K562 (cell line): ENCODE results near the gene MYCL. TPM values are rescaled to one million over a fixed set of nuclear protein-coding genes. Genes with fewer than 3 reads are reported as not detected.

Experiments
- ATAC-seq: fragments of 200-7000 bp; cut with Tn5 transposase; 3 replicates; pipeline ENCODE4 v1.9.1; 2020; ENCODE audit warnings: moderate library complexity
- BruUV-seq: library from RNA; stranded (reverse); fragments of 400-500 nt; replicated peaks from 2 replicates; lab custom pipeline; 2021; lab: Mats Ljungman, UMichigan
- CTCF ChIA-PET: fragments of 300-600 bp; formaldehyde crosslinking; extraction: SDS; loops from one replicate; lab custom pipeline; 2021; ENCODE audit warnings: low intra/inter-chr PET ratio; lab: Yijun Ruan, JAX
- POLR2A ChIA-PET: fragments of 300-600, 350-650 bp; sonication (Branson Sonifier 250); formaldehyde crosslinking; extraction: SDS; loops from one replicate; lab custom pipeline; 2021; ENCODE audit warnings: antibody characterized with exemption, inconsistent platforms; lab: Yijun Ruan, JAX
- DNase-seq, 4 experiments: peaks; one replicate each; pipeline versions ENCODE4 v3.0.0 to v3.0.0-alpha.2; 2011 to 2018; ENCODE audit warnings: low spot score in 3 of 4, mixed read lengths in 3 of 4; ENCODE audit errors: extremely low read depth in 1 of 4
- FAIRE-seq: peaks from 2 replicates; lab custom pipeline; 2011; peaks lifted over from hg19 to GRCh38; lab: Jason Lieb, UNC
- H2AFZ ChIP-seq: 2 replicates; pipeline ENCODE4 v1.6.0; 2011; ENCODE audit warnings: low read depth, low read length, control low read depth, inconsistent platforms
- H3K27ac ChIP-seq: fragments of 200-600 bp; 3 replicates; pipeline ENCODE4 v1.8.0; 2011; ENCODE audit warnings: low read depth, mild to moderate bottlenecking, control low read depth, inconsistent platforms, low read length, moderate library complexity, mixed read lengths; ENCODE audit errors: extremely low read depth
- H3K27me3 ChIP-seq, 2 experiments: fragments of 300-600 bp in 1 of 2; 2 replicates in 1 of 2; 3 replicates in 1 of 2; pipeline versions ENCODE4 v1.6.0 to v1.8.0; 2011; ENCODE audit warnings: inconsistent platforms in 2 of 2, low read length in 2 of 2, mild to moderate bottlenecking in 1 of 2, mixed read lengths in 1 of 2, moderate library complexity in 1 of 2; ENCODE audit not compliant: control insufficient read depth in 2 of 2, insufficient read depth in 2 of 2
- H3K36me3 ChIP-seq: fragments of 300-600 bp; 3 replicates; pipeline ENCODE4 v1.8.0; 2011; ENCODE audit warnings: mild to moderate bottlenecking, low read length, inconsistent platforms; ENCODE audit not compliant: control insufficient read depth, insufficient read depth
- H3K4me1 ChIP-seq, 2 experiments: fragments of 200-600 bp in 1 of 2; replicated peaks in 1 of 2; 2 replicates in 1 of 2; 3 replicates in 1 of 2; pipeline versions ENCODE4 v1.5.1 to v1.8.0; 2011; ENCODE audit warnings: inconsistent platforms in 2 of 2, low read length in 2 of 2, mild to moderate bottlenecking in 1 of 2, mixed read lengths in 1 of 2, moderate library complexity in 1 of 2; ENCODE audit not compliant: control insufficient read depth in 2 of 2, insufficient read depth in 2 of 2
- H3K4me2 ChIP-seq: 2 replicates; pipeline ENCODE4 v1.6.1; 2011; ENCODE audit warnings: low read length, control low read depth, inconsistent platforms, mixed read lengths; ENCODE audit not compliant: insufficient read depth
- H3K4me3 ChIP-seq: fragments of 200-600 bp; sonication (generic), shearing (Covaris generic); 2 replicates; pipeline ENCODE4 v1.5.1; 2016; ENCODE audit warnings: control low read depth, inconsistent platforms
- H3K79me2 ChIP-seq: fragments of 200-600 bp; 3 replicates; pipeline ENCODE4 v1.8.0; 2011; ENCODE audit warnings: low read length, inconsistent platforms; ENCODE audit not compliant: control insufficient read depth, insufficient read depth
- H3K9ac ChIP-seq, 2 experiments: 2 replicates each; pipeline versions ENCODE4 v1.6.0 to v1.6.1; 2011; ENCODE audit warnings: low read depth in 2 of 2, low read length in 2 of 2, control low read depth in 1 of 2, inconsistent platforms in 1 of 2, mild to moderate bottlenecking in 1 of 2, mixed read lengths in 1 of 2; ENCODE audit not compliant: insufficient read depth in 1 of 2
- H3K9me1 ChIP-seq: one replicate; pipeline ENCODE4 v1.6.0; 2011; ENCODE audit warnings: inconsistent platforms, mild to moderate bottlenecking, low read length, moderate library complexity; ENCODE audit not compliant: control insufficient read depth, insufficient read depth
- H3K9me3 ChIP-seq: replicated peaks from 2 replicates; pipeline ENCODE4 v1.5.1; 2011; ENCODE audit warnings: low read depth, low read length, inconsistent platforms; ENCODE audit not compliant: control insufficient read depth, insufficient read depth
- H4K20me1 ChIP-seq: replicated peaks from 2 replicates; pipeline ENCODE4 v1.6.1; 2011; ENCODE audit warnings: low read length, inconsistent platforms, mixed read lengths; ENCODE audit not compliant: control insufficient read depth, insufficient read depth
- EP400 ChIP-seq: fragments of 450-650 bp; IDR thresholded peaks from 2 replicates; pipeline ENCODE4 v1.6.1; 2017; ENCODE audit warnings: antibody characterized with exemption, mild to moderate bottlenecking, moderate library complexity
- ETV1 ChIP-seq: fragments of 450-650 bp; conservative IDR thresholded peaks from 2 replicates; pipeline ENCODE4 v1.6.1; 2016; ENCODE audit warnings: missing genetic modification characterization, control low read depth, low read depth, missing compliant biosample characterization
- ETV6 ChIP-seq, 3 experiments: fragments of 150-350 bp in 1 of 3; sonication (generic) in 1 of 3; formaldehyde crosslinking in 1 of 3; IDR thresholded peaks; 2 replicates each; pipeline versions ENCODE4 v1.6.1 to v1.8.0; 2014 to 2022; ENCODE audit warnings: borderline replicate concordance in 2 of 3, low read depth in 2 of 3, antibody characterized with exemption in 1 of 3, low read length in 1 of 3, mild to moderate bottlenecking in 1 of 3, missing genetic modification reagents in 1 of 3
- NR4A1 ChIP-seq, 2 experiments: fragments of 250-450 bp in 1 of 2; fragments of 450-650 bp in 1 of 2; sonication (Bioruptor Pico) in 1 of 2; IDR thresholded peaks; 2 replicates each; pipeline versions ENCODE4 v1.4.0 to v1.6.1; 2016 to 2020; ENCODE audit warnings: mild to moderate bottlenecking in 2 of 2, missing compliant biosample characterization in 1 of 2, missing genetic modification characterization in 1 of 2, moderate library complexity in 1 of 2
- SIN3B ChIP-seq: fragments of 450-650 bp; IDR thresholded peaks from 2 replicates; pipeline ENCODE4 v1.6.1; 2017; ENCODE audit warnings: low read depth, mild to moderate bottlenecking, moderate library complexity
- SMAD3 ChIP-seq: fragments of 450-650 bp; formaldehyde crosslinking; conservative IDR thresholded peaks from 2 replicates; pipeline ENCODE4 v1.4.0; 2020; ENCODE audit warnings: mild to moderate bottlenecking
- TSC22D4 ChIP-seq: fragments of 450-650 bp; IDR thresholded peaks from 2 replicates; pipeline ENCODE4 v1.6.1; 2016; ENCODE audit warnings: missing genetic modification characterization, missing biosample characterization, control low read depth
- ZKSCAN1 ChIP-seq: fragments of 150-350 bp; IDR thresholded peaks from 2 replicates; pipeline ENCODE4 v1.6.1; 2016; ENCODE audit warnings: low read depth, low read length
- ZNF232 ChIP-seq: sonication (generic); formaldehyde crosslinking; IDR thresholded peaks from 2 replicates; pipeline ENCODE4 v1.8.0; 2022; ENCODE audit warnings: mild to moderate bottlenecking, missing genetic modification reagents
- ZNF583 ChIP-seq: fragments of 250-450 bp; sonication (Bioruptor Pico); IDR thresholded peaks from 2 replicates; pipeline ENCODE4 v1.4.0; 2020
- ZNF639 ChIP-seq, 2 experiments: fragments of 200-800 bp in 1 of 2; sonication (Bioruptor generic) in 1 of 2; sonication (generic) in 1 of 2; formaldehyde crosslinking in 1 of 2; IDR thresholded peaks in 1 of 2; conservative IDR thresholded peaks in 1 of 2; 2 replicates each; pipeline versions ENCODE4 v1.5.0 to v1.6.1; 2016 to 2020; ENCODE audit warnings: missing compliant biosample characterization in 1 of 2, missing genetic modification characterization in 1 of 2, missing genetic modification reagents in 1 of 2
- WGBS: fragments of 100-300 bp; shearing (Covaris generic); methylation state at CpG from one replicate; pipeline ENCODE4 v1.1.6; 2016; ENCODE audit warnings: low coverage, mixed read lengths; ENCODE audit not compliant: insufficient coverage; ENCODE audit errors: missing lambda C conversion rate; 5-methylcytosine and 5-hydroxymethylcytosine counted together
- in situ Hi-C: fragments of 300-500 bp; cut with MboI; formaldehyde crosslinking; loops from 4 replicates; pipeline ENCODE4 v1.15.0; 2018; ENCODE audit warnings: inconsistent platforms, mixed read lengths
- intact Hi-C: fragments of 100-400 bp; cut with micrococcal nuclease; formaldehyde crosslinking; loops from 2 replicates; pipeline ENCODE4 v1.14.2; 2022
- polyA plus RNA-seq, 8 experiments: library from polyadenylated mRNA; depleted of rRNA in 4 of 8; stranded (reverse) in 5 of 8; unstranded in 3 of 8; fragments of >200 nt; fragmentation: Nextera tagmentation in 2 of 8; fragmentation: Illumina TruSeq in 1 of 8; extraction: Ambion mirVana in 2 of 8; extraction: Trizol in 1 of 8; gene quantifications; 2 replicates each; pipeline versions ENCODE4 v1.2.1 to v1.2.3, GENCODE V29; 2011 to 2014; ENCODE audit warnings: inconsistent platforms in 1 of 8, missing spikeins in 1 of 8
- total RNA-seq, 7 experiments: library from RNA; depleted of rRNA in 6 of 7; stranded (reverse); fragments of >200 nt in 6 of 7; fragmentation: Illumina TruSeq in 2 of 7; extraction: Trizol in 2 of 7; gene quantifications; 2 replicates each; pipeline versions ENCODE4 v1.2.1 to v1.2.3, GENCODE V29; 2011 to 2021; ENCODE audit warnings: low replicate concordance in 1 of 7
- TF ChIP-seq, protein P1 (sequence below): IDR thresholded peaks from 2 replicates; pipeline ENCODE4 v1.6.1; 2016; ENCODE audit warnings: missing genetic modification characterization, missing compliant biosample characterization

The MYCL gene
- total and polyA plus RNA-seq, 9 of the 15 experiments (the other 6 are each of a cell fraction or from before 2014, with no cell fraction given), result 3.5 to 22.0 (median 12.8) TPM

GRCh38 chr1:39872698-39873097 is 29.0 kb downstream of the MYCL start:
- no peak for FAIRE-seq
- BruUV-seq, result no TSS peak
- peaks cover 65% of the 10 kb centered on the region; the same call in 2 of the 3 replicates for H3K36me3 ChIP-seq
- H3K27ac ChIP-seq, result no peak overlapping the region
- WGBS, result 94% methylated on average over 1 of the region's 1 CpG
- peaks cover 88% of the 10 kb centered on the region for H3K79me2 ChIP-seq
- TF ChIP-seq, protein P1, sequence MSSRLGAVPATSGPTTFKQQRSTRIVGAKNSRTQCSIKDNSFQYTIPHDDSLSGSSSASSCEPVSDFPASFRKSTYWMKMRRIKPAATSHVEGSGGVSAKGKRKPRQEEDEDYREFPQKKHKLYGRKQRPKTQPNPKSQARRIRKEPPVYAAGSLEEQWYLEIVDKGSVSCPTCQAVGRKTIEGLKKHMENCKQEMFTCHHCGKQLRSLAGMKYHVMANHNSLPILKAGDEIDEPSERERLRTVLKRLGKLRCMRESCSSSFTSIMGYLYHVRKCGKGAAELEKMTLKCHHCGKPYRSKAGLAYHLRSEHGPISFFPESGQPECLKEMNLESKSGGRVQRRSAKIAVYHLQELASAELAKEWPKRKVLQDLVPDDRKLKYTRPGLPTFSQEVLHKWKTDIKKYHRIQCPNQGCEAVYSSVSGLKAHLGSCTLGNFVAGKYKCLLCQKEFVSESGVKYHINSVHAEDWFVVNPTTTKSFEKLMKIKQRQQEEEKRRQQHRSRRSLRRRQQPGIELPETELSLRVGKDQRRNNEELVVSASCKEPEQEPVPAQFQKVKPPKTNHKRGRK (tag), result peak; percentile 77; the same call in 1 of the 2 replicates
- TF ChIP-seq SMAD3, result no peak
- no peak for TF ChIP-seq ETV1 (tag)
- TF ChIP-seq, all 486 proteins: peak for 1
- Histone ChIP-seq H3K27me3 (no peaks in the 10 kb centered on the region), H3K9me3 (no peaks in the 10 kb centered on the region), H4K20me1 (peaks cover under 1% of the 10 kb centered on the region; the same call in 1 of the 2 replicates), H3K9ac (no peak overlapping the region), H3K9me1 (no peaks in the 10 kb centered on the region), H2AFZ (no peak overlapping the region), H3K4me2 (no peak overlapping the region), H3K4me3 (no peak overlapping the region), H3K4me1 (peaks cover 0 to 3% of the 10 kb centered on the region in 2 experiments; a peak in 3 of 5 replicates)
- in situ Hi-C loops, result no loop called here
- intact Hi-C loops, result no loop called here
- no peak for ATAC-seq
- DNase-seq, result no peak
- ChIA-PET POLR2A (interaction anchor here (0.7 to 1.6 kb wide), 5 partner anchors 9 to 29 kb away, joined by 3 to 7 read pairs (median 4); partner anchors contain the start of genes MYCL and TRIT1), CTCF (no interaction called here)

GRCh38 chr1:39871796-39872195 is 29.9 kb downstream of the MYCL start:
- in situ Hi-C loops, result no loop called here
- FAIRE-seq (no peak), DNase-seq (no peak), ATAC-seq (no peak; the same call in 2 of the 3 replicates)
- Histone ChIP-seq H3K79me2 (peaks cover 87% of the 10 kb centered on the region), H3K4me2 (no peak overlapping the region), H3K4me3 (no peak overlapping the region), H3K4me1 (no peaks in the 10 kb centered on the region; a peak in 1 of 5 replicates), H2AFZ (no peak overlapping the region), H3K9me1 (no peaks in the 10 kb centered on the region), H3K9me3 (no peaks in the 10 kb centered on the region), H4K20me1 (peaks cover 7% of the 10 kb centered on the region), H3K9ac (no peak overlapping the region), H3K27me3 (no peaks in the 10 kb centered on the region), H3K36me3 (peaks cover 61% of the 10 kb centered on the region; the same call in 2 of the 3 replicates), H3K27ac (no peak overlapping the region)
- ChIA-PET CTCF (no interaction called here), POLR2A (interaction anchor here (0.7 to 1.6 kb wide), 5 partner anchors 8 to 30 kb away, joined by 3 to 7 read pairs (median 4); partner anchors contain the start of genes MYCL and TRIT1)
- intact Hi-C loops, result no loop called here
- no TSS peak for BruUV-seq
- no peak for TF ChIP-seq ETV6 (IDR thresholded peaks at IDR 0.05; ENCODE audit: borderline replicate concordance in 1 of 2, low read depth in 2 of 2, low read length in 1 of 2)
- TF ChIP-seq ETV6 (CRISPR knock-in tag; IDR thresholded peaks at IDR 0.05; ENCODE audit: borderline replicate concordance), result no peak
- no peak for TF ChIP-seq ZNF639 (CRISPR knock-in tag; conservative IDR thresholded peaks at IDR 0.05 in 1 of 2, IDR thresholded peaks at IDR 0.05 in 1 of 2)
- TF ChIP-seq ZNF232 (CRISPR knock-in tag), result no peak
- TF ChIP-seq ZKSCAN1, result no peak
- TF ChIP-seq ZNF583 (CRISPR knock-in tag), result no peak
- no peak for TF ChIP-seq TSC22D4
- no peak for TF ChIP-seq SIN3B
- TF ChIP-seq EP400, result no peak
- TF ChIP-seq NR4A1 (CRISPR knock-in tag; IDR thresholded peaks at IDR 0.05), result no peak
- TF ChIP-seq NR4A1 (tag; IDR thresholded peaks at IDR 0.05), result no peak
